ENCODE measurements around the gene TEP1. TPM values are rescaled to one million over a fixed set of nuclear protein-coding genes. Genes with fewer than 3 reads are reported as not detected.

Gene TEP1
- total RNA-seq, 6 donors from 2014 or later: 23.3 to 97.4 (median 39.6) TPM

- H3K4me1 ChIP-seq: peaks cover 2 to 24% (median 12%) of the 10 kb centered on the region in 4 donors
- no peak overlapping the region for H3K27ac ChIP-seq
- H3K27me3 ChIP-seq: no peaks in the 10 kb centered on the region
- 57 to 60% methylated on average over 5 of the region's 5 CpGs for WGBS, 2 donors
- no peak overlapping the region for H3K4me3 ChIP-seq
- no peak for DNase-seq
- TF ChIP-seq POLR2AphosphoS5 (IDR thresholded peaks at IDR 0.05): no peak
- TF ChIP-seq POLR2A (IDR thresholded peaks at IDR 0.05): no peak
- TF ChIP-seq, protein P1, sequence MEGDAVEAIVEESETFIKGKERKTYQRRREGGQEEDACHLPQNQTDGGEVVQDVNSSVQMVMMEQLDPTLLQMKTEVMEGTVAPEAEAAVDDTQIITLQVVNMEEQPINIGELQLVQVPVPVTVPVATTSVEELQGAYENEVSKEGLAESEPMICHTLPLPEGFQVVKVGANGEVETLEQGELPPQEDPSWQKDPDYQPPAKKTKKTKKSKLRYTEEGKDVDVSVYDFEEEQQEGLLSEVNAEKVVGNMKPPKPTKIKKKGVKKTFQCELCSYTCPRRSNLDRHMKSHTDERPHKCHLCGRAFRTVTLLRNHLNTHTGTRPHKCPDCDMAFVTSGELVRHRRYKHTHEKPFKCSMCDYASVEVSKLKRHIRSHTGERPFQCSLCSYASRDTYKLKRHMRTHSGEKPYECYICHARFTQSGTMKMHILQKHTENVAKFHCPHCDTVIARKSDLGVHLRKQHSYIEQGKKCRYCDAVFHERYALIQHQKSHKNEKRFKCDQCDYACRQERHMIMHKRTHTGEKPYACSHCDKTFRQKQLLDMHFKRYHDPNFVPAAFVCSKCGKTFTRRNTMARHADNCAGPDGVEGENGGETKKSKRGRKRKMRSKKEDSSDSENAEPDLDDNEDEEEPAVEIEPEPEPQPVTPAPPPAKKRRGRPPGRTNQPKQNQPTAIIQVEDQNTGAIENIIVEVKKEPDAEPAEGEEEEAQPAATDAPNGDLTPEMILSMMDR (IDR thresholded peaks at IDR 0.05): no peak
- no peak for TF ChIP-seq EP300 (IDR thresholded peaks at IDR 0.05)
- H3K9me3 ChIP-seq: no peaks in the 10 kb centered on the region
- H3K36me3 ChIP-seq: no peaks in the 10 kb centered on the region
- peak in 1 of 2 donors; percentile 52 for ATAC-seq (ENCODE audit: low FRiP score in 2 of 2)
Measured at GRCh38 chr14:20428802-20429201, 15.5 kb upstream of the TEP1 start.

- Histone ChIP-seq H3K4me1 (peaks cover 2 to 24% (median 12%) of the 10 kb centered on the region in 4 donors), H3K27ac (peak overlapping the region in 2 of 4 donors; percentile 35 to 46), H3K27me3 (no peaks in the 10 kb centered on the region), H3K4me3 (no peak overlapping the region), H3K9me3 (no peaks in the 10 kb centered on the region), H3K36me3 (no peaks in the 10 kb centered on the region)
- 74 to 87% methylated on average over 5 of the region's 5 CpGs for WGBS, 2 donors
- TF ChIP-seq EP300 (IDR thresholded peaks at IDR 0.05) (no peak), POLR2AphosphoS5 (IDR thresholded peaks at IDR 0.05) (no peak), POLR2A (IDR thresholded peaks at IDR 0.05) (no peak)
- TF ChIP-seq, protein P1 (IDR thresholded peaks at IDR 0.05): no peak
- DNase-seq: no peak
- no peak for ATAC-seq (ENCODE audit: low FRiP score in 2 of 2)
Measured at GRCh38 chr14:20428010-20428365, 14.7 kb upstream of the TEP1 start.

- DNase-seq (no peak), ATAC-seq (ENCODE audit: low FRiP score in 2 of 2) (peak in 1 of 2 donors; percentile 72)
- Histone ChIP-seq H3K4me3 (no peak overlapping the region), H3K4me1 (peaks cover 2 to 24% (median 12%) of the 10 kb centered on the region in 4 donors), H3K27ac (peak overlapping the region in 2 of 4 donors; percentile 35 to 46), H3K9me3 (no peaks in the 10 kb centered on the region), H3K36me3 (no peaks in the 10 kb centered on the region), H3K27me3 (no peaks in the 10 kb centered on the region)
- TF ChIP-seq POLR2AphosphoS5 (IDR thresholded peaks at IDR 0.05) (no peak), POLR2A (IDR thresholded peaks at IDR 0.05) (no peak), EP300 (IDR thresholded peaks at IDR 0.05) (no peak)
- TF ChIP-seq, protein P1 (IDR thresholded peaks at IDR 0.05): no peak
- WGBS, 2 donors: 41 to 46% methylated on average over 5 of the region's 5 CpGs
Measured at GRCh38 chr14:20427231-20428009, 14.1 kb upstream of the TEP1 start.

DNA sequence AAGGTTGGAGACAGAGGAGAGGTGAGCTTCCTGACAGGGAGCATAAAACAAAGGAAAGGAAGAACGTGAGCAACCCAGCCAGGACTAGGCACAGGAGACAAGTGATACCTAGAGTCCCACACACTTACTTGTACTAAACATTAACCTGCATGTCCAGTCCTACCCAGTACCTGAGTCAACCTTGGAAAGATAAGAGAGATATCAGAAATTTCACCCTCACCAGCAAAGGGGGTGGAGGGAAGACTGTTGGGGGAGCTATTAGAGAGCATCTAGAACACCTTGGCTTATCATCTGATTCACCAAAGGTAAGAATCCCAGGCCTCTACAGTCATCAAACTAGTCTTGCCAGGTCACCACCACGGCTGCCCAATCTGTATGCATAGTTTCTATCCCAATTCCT is 11.6 kb upstream of the TEP1 start:
- Histone ChIP-seq H3K36me3 (no peaks in the 10 kb centered on the region), H3K4me1 (peaks cover 2 to 18% (median 12%) of the 10 kb centered on the region in 4 donors), H3K9me3 (no peaks in the 10 kb centered on the region), H3K27me3 (no peaks in the 10 kb centered on the region), H3K27ac (no peak overlapping the region), H3K4me3 (no peak overlapping the region)
- TF ChIP-seq, protein P1 (IDR thresholded peaks at IDR 0.05): no peak
- TF ChIP-seq POLR2A (IDR thresholded peaks at IDR 0.05): no peak
- no peak for TF ChIP-seq EP300 (IDR thresholded peaks at IDR 0.05)
- ATAC-seq (ENCODE audit: low FRiP score in 2 of 2) (no peak), DNase-seq (no peak)
- 30 to 32% methylated on average over 2 of the region's 2 CpGs for WGBS, 2 donors

DNA sequence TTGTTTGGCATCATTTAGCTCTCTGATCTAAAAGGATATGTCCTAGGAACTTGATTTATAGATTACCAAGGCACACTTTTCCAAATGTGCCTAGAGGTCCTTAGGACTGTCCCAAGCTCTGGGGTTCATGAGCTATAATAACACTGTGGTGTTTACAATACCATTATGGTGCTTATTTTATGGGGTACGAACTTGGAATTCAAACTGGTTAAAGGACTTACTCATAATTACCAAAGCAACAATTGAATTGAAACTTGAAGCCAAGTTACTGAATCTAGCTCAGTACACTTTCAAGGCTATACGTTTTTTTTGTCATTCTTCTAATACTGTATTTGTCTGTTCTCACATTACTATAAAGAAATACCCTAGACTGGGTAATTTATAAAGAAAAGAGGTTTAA is 9.6 kb upstream of the TEP1 start:
- Histone ChIP-seq H3K27ac (no peak overlapping the region), H3K4me3 (no peak overlapping the region), H3K36me3 (no peaks in the 10 kb centered on the region), H3K9me3 (no peaks in the 10 kb centered on the region), H3K4me1 (peaks cover 2 to 7% (median 5%) of the 10 kb centered on the region in 4 donors), H3K27me3 (no peaks in the 10 kb centered on the region)
- ATAC-seq (ENCODE audit: low FRiP score in 2 of 2): no peak
- 54 to 59% methylated on average over 2 of the region's 2 CpGs for WGBS, 2 donors
- DNase-seq: no peak
- TF ChIP-seq EP300 (IDR thresholded peaks at IDR 0.05) (no peak), POLR2A (IDR thresholded peaks at IDR 0.05) (no peak), POLR2AphosphoS5 (IDR thresholded peaks at IDR 0.05) (no peak)
- TF ChIP-seq, protein P1 (IDR thresholded peaks at IDR 0.05): no peak

Measured in upper lobe of left lung (tissue), 6 donors.